Measurements from ENCODE around the gene DNAI1.

Gene DNAI1

DNA sequence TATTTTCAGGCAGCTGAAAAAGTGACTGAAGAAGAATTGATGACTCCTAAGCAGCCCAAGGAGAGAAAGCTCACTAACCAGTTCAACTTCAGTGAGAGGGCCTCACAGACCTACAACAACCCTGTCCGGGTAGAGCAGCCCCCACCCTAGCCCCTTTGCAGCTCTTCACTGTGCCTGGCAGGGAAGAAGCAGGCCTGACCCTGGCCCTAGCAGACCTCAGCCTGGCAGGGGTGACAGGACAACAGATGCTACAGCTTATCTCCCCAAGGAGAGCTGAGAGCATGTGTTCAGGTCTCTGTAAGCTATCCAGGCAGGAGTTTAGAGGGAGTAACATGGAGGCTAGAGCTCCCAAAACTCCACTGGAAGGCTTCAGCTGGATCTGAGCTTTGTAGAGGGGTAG, 31.8 kb downstream of the DNAI1 start:
- DNase-seq (ENCODE audit: low read depth in 2 of 2, low spot score in 1 of 2): no peak

DNA sequence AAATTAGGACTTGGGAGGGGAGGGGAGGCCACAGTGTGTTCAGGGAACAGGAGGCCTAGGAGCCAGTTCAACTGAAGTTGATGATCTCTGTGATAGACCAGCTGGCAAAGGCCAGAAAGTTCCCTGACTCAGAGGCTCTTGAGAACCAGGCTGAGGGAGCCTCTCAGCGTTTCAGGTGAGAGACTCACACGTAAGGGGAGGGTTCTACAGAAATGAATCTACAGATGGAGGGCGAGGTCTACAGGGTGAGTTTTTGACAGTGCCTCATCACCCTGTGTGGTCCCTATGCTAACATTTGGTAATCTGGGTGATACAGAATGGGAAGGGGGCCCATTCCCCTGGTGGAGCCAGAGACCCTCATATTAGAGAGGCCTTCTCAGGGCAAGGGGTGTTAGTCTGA, 32.2 kb downstream of the DNAI1 start:
- DNase-seq (ENCODE audit: low read depth in 2 of 2, low spot score in 1 of 2): no peak

DNA sequence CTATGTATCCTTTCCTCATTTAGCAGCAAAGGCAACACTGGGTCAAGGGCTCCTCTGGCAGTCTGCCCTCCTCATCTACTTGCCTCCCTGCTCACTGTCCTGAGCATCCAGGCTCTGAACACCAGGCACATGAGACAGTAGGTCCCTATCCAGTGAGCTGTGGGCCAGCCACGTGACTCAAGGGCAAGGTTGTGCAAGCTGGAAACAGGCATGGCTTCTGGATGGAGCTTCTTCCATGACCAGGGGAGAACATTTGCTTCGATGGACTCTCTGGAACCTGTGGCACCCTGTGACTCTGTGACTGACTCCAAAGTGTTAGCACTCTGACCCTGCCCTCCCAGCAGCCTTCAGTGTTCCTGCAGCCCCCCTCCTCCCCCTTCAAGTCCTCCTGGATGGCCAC, 33.0 kb downstream of the DNAI1 start:
- DNase-seq (ENCODE audit: low read depth in 2 of 2, low spot score in 1 of 2): no peak

DNA sequence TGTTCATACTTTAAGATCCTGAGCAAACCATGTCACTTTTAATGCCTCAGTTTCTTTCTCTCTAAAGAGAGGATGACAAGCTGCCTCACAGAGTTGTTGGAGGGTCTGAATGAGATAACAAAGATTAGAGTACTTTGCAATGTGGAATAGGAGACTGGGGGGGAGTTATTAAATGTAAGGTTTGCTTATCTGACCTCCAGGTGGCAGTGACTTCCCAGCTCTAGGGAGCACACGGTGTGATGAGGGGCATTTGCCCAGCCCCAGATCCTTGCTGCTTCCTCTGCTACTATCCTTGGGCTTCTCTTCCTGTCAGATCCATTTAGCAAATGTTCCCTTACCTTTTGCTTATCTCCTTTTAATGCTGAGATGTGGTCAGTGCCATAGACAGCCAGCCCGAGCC, 33.4 kb downstream of the DNAI1 start:
- no peak for DNase-seq (ENCODE audit: low read depth in 2 of 2, low spot score in 1 of 2)

DNA sequence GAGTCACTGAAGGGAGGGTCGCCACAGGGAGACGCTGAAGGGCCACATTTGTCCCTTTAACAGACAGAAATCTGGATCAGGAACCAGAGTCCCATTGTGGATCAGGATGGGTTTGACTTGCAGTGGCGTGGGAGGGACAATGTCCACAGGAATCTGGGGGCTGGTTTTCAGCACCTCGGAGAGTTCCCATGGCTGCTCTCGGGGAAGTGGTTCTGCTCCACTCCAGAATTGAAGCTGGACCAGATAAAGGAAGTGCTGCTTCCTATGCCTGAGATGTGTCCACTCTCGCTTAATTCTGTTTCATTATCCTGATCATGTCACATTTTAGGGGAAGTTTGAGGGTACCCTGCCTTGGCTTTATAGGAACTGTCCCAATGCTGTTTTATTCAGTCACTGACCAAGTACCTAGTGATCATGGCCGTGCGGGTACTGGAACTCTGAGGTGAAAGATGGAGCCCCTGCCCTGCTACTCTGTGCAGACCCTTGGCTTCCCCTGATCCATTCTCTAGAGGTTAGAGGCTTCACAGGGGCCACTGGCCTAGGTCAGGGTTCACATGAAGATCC, 35.4 kb downstream of the DNAI1 start:
- no peak for DNase-seq (ENCODE audit: low read depth in 2 of 2, low spot score in 1 of 2)

DNA sequence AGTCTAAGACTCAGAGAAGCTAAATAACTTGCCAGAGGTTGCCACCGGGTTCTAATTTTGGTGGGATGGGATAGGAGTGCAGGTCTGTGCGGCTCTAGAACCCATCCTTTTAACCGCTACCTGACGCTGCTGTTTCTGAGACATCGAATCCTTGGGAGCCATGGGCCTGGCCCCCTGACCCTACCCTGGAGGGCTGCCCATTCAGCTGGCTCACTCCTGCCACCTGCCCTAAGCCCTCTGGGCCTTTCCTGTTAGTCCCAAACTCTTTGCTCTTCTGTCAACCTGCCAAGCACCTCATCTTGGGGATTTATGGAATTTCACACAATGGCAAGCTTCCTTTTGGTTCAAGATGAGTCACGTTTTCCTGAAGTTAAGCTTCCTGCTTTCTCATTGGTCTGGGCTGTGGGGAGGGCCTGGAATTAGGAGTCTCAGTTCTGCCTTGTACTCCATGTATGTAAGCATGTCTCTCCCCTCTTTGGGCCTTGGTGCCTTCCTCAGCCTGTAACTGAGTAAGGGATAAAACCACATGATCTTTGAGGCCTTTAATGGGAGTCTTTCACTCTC, 37.6 kb downstream of the DNAI1 start:
- no peak for DNase-seq (ENCODE audit: low read depth in 2 of 2, low spot score in 1 of 2)

DNA sequence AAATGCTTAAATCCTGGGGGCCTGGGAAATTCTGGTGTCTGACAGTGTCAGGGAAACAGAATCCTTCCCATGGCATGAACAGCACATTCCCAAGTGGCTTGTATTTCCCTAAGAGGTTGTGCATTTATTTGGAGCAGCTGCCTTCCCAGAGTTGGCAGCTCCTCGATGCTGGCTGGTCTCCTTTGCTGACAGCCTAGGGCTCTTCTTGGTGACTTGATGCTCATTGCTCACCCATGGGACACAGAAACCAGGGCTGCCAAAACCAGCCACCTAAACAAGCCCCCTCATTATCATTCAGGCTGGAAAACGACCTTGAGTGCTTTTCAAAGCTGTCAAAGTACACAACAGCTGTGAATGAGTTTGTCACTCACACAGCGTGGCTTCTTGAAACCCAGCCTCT, 39.9 kb downstream of the DNAI1 start:
- no peak for DNase-seq (ENCODE audit: low read depth in 2 of 2, low spot score in 1 of 2)

DNA sequence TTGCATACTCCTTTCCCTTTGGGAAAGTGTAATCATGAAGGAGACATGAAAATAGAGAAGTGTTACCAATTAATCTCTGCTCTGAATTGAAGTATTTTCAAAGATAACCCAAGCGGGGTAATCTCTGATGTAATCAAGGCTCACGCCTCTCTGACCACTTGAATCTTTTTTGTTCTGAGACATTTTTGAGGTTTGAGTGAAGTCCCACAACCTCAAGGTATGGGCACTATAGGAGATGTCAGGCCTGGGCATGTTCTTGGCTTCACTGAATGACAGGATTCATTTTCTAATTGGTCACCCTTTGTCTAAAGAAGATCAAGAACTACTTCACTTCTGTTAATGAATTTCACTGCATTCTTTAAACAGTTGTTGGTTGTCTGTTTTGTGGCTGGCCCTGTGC, 40.5 kb downstream of the DNAI1 start:
- no peak for DNase-seq (ENCODE audit: low read depth in 2 of 2, low spot score in 1 of 2)

DNA sequence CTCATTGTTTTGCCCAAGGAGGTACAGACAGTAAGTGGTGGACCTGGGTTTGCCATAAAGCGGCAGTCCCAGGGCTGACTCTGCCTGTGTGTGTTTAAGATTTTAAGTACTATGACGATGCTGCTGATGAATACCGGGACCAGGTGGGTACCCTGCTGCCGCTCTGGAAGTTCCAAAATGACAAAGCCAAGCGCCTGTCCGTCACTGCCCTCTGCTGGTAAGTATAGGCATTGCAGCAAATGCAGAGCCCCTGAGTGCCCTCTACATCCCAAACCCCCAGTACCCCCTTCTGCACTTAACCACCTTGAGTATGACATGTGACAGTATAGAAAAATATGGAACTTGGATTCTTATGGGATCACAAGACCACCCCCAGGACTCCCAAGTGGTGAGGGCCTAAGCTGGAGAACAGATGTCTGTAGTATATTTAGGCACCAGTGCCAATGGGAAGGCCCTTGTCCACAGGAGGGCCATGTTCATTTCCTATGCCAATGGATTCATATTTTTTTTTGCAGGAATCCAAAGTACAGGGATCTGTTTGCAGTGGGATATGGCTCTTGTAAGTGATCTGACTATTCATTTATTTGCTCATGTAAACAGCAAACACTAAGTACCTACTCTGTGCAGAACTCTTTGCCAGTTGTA, 42.1 kb downstream of the DNAI1 start:
- DNase-seq (ENCODE audit: low read depth in 2 of 2, low spot score in 1 of 2): peak; percentile 42 to 79

DNA sequence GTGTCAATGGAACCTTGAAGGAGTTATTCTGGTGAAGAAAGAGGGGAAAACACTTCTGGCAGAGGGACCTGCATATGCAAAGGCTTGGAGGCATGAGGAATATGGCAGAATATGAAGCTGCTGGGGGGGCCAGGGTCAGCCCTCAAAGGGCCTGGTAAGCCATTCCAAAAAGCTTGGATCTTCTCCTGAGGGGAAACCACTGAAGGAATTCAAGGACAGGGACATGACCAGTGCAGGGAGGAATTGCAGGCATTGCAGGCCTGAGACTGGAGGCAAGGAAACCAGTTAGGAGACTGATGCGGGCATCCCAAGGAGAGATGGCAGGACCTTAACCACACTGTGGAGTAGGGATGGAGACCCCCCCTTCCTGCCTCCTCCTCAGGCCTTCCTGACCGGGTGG, 42.8 kb downstream of the DNAI1 start:
- no peak for DNase-seq (ENCODE audit: low read depth in 2 of 2, low spot score in 1 of 2)

DNA sequence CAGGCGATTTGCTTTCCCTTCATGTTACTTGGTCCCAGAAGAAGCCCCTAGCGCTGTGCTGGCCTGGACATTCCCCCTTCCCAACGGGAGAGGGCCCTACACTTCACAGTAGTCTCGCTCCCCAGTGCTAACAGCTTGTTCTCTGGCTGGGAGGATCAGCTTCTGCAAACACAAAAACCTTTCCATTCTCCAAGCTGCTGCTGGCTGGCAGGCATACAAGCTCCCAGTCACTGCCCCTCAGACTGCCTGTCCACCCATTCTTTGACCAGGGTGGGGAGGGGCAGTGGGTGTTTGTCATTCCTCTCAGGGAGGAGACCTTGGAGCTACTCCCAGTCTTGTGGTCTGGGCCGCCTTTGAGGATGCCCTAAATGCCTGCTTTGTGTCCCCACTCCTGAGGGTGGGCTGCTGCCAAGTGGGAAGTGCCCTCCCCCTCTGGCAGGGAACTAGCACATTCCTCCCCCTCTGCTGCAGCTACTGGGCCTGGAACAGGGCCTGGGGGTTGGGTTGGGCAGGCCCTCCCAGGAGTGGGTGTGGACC, 43.4 kb downstream of the DNAI1 start:
- DNase-seq (ENCODE audit: low read depth in 2 of 2, low spot score in 1 of 2): no peak

DNA sequence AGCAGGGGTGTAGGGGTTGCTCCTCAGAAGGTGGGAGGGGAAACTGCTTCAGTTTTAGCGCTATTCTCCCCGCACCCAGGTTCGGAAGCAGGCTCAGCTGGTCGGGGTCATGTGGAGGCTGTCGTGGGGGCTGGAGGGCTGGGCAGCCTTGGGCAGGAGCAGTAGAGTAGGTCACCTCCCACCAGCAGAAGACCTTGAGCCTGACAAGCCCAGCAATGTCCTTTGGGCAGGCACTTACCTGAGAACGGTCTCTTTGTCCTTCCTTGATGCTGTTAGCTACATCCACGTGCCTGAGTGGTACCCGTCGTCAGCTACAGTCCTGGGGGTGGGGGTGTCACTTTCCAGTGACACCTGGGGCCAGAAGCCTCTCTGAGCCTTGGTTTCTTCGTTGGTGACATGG, 43.9 kb downstream of the DNAI1 start:
- no peak for DNase-seq (ENCODE audit: low read depth in 2 of 2, low spot score in 1 of 2)

DNA sequence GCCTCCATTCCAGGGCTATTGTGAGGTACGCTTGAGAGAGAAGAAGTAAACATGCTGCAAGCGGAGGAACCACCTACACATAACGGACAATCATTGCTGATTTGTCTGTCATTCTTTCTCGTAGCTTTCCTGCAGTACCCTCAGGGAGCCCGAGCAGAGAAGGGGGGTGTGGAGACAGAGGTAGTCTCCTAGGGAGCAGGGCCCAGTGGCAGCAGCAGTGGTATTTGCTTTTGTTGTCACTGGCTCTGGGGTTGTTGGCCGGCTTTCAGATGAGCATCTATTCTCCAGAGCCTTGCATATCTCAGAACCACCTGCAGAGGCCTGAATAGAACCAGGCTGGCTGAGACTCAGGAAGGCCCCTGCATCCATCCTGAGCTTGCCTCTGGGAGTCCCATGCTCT, 44.3 kb downstream of the DNAI1 start:
- no peak for DNase-seq (ENCODE audit: low read depth in 2 of 2, low spot score in 1 of 2)

DNA sequence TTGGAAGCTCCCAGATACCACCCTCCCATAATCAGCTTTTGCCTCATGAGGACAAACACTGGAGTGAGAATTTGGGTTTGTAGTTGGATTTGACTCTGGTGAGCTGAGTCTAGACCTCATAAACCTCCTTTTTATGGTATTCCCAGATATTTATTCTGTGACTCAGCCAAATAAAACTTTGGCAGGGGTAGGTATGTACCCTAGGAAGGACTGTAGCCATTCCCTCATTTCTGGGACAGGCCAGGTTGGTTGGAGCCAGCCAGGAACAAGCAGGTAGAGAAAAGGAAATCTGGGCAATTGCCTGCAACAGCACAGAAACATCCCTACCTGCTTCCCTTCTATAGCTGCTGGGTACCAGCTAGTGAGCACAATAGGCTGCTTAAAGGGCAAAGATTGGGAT, 44.8 kb downstream of the DNAI1 start:
- DNase-seq (ENCODE audit: low read depth in 2 of 2, low spot score in 1 of 2): no peak

DNA sequence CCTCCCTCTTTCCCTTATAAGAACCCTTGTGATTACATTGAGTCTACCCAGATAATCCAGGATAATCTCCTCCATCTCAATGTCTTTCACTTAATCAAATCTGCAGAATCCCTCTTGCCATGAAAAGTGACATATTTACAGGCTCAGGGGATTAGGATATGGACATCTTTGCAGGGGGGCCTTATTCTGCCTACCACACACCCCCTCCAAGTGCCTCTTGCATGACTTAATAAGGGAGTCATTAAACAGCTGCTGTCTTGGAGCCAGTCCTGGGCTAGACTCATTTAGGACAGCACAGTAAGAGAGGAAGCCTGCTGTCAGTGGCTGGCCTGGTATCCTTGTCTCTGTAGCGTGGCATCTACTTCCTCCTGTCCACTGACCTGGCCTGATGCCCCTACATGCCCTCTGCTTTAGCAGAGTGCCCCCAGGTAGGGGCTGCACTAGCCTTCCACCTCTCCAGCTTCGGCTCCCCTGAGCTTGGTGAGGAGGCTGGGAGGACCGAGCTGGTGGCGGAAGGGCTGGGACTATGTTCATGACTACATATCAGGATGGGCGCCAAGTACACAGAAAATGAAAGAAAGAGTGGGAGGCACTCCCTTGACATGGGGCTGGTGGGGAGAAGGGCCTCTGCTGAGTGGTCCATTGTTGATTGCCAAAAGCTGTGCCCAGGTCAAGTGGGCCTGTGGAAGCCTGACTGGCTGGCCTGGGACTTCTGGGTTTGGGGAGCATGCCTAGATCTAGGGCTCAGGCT, 46.9 kb downstream of the DNAI1 start:
- no peak for DNase-seq (ENCODE audit: low read depth in 2 of 2, low spot score in 1 of 2)

DNA sequence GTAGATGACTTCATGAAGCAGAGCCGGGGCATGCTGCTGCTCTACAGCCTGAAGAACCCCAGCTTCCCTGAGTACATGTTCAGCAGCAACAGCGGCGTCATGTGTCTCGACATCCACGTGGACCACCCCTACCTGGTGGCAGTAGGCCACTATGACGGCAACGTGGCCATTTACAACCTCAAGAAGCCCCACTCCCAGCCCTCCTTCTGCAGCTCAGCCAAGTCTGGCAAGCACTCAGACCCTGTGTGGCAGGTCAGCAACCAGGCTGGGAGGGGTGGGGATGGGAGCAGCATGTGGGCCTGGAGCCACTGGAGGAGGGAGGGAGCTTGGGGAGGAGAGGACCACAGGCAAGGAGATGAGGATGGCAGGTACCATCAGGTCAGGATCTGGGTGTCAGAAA, 48.0 kb downstream of the DNAI1 start:
- no peak for DNase-seq (ENCODE audit: low read depth in 2 of 2, low spot score in 1 of 2)

DNA sequence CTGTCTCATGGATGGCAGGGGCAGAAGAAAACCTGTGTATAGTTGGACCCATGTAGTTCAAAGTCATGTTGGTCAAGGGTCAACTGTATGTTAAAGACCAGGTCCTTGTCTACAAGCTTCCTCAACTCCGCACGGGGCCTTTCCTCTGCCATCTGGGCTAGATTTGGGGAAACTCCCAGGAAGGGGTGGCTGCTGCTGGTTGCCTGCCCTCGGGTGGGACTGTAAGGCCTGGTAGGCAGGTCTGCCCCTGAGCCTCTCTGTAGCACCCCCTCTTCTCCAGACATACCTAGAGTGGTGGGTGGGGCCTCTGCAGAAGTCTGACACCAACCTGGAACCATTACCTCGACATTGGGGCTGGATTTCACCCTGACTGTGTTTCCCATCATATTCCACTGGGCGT, 49.0 kb downstream of the DNAI1 start:
- DNase-seq (ENCODE audit: low read depth in 2 of 2, low spot score in 1 of 2): no peak

DNA sequence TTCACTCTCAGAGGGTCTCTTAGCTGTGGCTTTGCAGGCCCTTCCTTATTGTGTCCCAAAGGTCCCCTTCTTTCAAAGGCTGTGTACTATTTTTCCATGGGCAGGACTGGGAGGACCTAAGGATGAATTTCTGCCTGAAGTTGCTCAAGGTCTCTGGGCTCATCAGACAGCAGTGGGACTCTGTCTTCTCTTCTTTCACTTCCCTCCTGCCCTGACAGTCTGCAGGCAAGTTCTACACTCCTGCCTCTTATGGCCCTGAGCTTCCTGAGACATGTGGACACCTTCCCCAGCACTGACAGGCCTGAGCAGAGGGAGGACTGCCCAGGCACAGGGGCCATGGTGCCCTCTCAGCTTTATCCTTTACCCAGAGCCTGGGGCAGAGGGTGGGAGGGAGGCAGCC, 49.4 kb downstream of the DNAI1 start:
- no peak for DNase-seq (ENCODE audit: low read depth in 2 of 2, low spot score in 1 of 2)

DNA sequence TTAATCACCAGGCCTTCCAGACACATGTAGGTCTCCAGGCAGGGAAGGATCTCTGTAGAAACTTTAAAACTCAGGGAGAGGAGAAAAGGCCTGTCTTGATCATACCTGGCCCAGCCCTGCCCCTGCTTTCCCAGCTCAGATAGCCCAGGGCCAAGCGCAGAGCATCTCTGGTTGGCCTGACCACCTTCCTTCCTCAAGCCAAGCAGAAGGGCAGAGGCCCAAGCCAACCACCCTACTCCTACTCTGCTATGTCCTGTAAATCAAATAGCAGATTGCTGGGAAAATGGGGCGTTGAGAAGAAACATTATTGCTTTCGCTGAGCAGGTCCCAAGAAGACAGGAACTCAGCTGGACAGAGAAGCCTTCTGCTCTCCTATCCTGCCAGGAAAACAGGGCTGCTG, 49.9 kb downstream of the DNAI1 start:
- no peak for DNase-seq (ENCODE audit: low read depth in 2 of 2, low spot score in 1 of 2)

DNA sequence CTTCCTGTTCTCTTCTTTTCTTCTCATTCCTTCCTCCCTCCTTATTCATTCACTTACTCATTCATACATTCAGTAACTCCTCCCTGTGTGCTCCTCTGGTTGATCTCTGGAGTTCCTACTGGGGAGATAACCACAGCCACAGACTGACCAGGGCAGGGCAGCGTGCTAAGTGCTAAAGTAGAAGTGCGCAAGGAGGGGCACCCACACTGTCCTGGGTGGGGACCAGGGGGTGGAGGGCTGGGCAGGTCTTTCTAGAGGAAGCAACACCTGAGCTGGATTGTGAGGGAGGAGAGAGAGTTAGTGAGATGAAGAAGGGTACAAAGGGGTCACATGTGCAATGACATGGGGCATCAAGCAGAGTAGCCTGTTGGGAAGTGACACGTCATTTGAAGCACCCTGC, 50.3 kb downstream of the DNAI1 start:
- DNase-seq (ENCODE audit: low read depth in 2 of 2, low spot score in 1 of 2): no peak

DNA sequence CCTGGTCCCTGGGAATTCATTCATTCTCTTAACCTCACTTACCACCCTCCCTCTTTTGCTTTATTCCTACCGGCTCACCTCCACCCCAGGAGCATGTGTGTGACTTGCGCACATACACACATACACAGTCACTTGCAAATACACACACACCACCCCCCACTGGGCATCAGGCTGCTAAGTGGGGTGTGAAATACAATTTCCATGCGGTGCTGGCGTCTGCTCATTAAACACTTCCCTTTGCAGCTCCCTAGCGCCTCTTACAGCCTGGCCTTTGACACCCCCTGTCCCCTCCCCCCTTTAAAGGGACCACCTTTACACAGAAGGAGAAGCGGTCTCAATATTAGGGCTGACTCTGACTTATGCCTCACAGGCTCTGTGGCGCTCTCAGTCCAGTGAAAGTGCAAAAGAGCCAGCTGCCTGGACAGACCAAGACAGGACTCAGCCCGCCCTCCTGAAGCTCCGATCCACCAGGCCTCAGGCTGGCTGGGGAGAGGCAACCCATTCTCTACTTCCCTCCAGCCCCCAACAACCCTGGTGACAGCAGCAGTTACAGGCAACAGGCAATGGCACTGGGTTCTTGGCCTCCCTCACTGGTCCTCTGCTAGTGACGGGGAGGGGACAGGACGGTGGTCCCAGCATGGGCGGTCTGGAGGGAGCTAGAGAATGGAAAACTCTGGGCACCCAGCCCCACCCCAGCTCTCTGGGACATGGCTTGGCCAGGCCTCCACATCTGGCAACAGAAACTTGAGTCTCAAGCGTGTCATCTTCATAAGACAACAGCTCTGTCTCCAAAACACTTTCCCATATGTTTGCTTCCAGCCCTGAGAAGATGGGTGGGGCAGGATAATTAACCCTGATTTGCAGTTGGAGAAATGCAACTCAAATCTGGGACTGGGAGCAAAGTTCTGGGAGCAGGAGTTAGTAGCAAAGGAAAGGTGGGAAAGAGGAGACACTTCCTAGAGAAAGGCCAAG, 52.2 kb downstream of the DNAI1 start:
- no peak for DNase-seq (ENCODE audit: low read depth in 2 of 2, low spot score in 1 of 2)

Data from stimulated activated CD8-positive, alpha-beta memory T cell treated with anti-CD3 and anti-CD28 coated beads, Interleukin-4, amount 100 ng/mL, for 4 hours (primary cell).